Lung (tissue), 12 donors: ENCODE data around the gene SNX20. TPM values are rescaled to one million over a fixed set of nuclear protein-coding genes. Genes with fewer than 3 reads are reported as not detected.

Experiments used
- ATAC-seq: fragments of 200-7000 bp; cut with Tn5 transposase; one replicate; pipeline ENCODE4 v1.9.1; 2020; ENCODE audit warnings: moderate number of reproducible peaks; ENCODE audit not compliant: insufficient read depth, low FRiP score
- DNase-seq, 3 donors: peaks; one replicate each; pipeline ENCODE4 v3.0.0-alpha.2; 2013 to 2017
- H3K27ac ChIP-seq, 2 donors: one replicate each; pipeline ENCODE4 v1.5.1; 2013; ENCODE audit warnings: mild to moderate bottlenecking in 2 of 2, moderate library complexity in 2 of 2, control low read depth in 1 of 2, inconsistent platforms in 1 of 2, low read depth in 1 of 2, low read length in 1 of 2
- H3K27me3 ChIP-seq, 3 donors: one replicate each; pipeline ENCODE4 v1.5.1; 2013; ENCODE audit warnings: low read length in 2 of 3; ENCODE audit not compliant: control insufficient read depth in 3 of 3, insufficient read depth in 3 of 3
- H3K36me3 ChIP-seq, 4 donors: one replicate each; pipeline ENCODE4 v1.5.1; 2013; ENCODE audit warnings: low read length in 4 of 4, mild to moderate bottlenecking in 1 of 4, moderate library complexity in 1 of 4; ENCODE audit not compliant: control insufficient read depth in 4 of 4, insufficient read depth in 4 of 4
- H3K4me1 ChIP-seq, 5 donors: one replicate each; pipeline ENCODE4 v1.5.1; 2013; ENCODE audit warnings: low read length in 5 of 5, mild to moderate bottlenecking in 2 of 5, moderate library complexity in 1 of 5; ENCODE audit not compliant: control insufficient read depth in 5 of 5, insufficient read depth in 5 of 5
- H3K4me3 ChIP-seq: one replicate; pipeline ENCODE4 v1.5.1; 2013; ENCODE audit warnings: mild to moderate bottlenecking, control low read depth, moderate library complexity
- H3K9ac ChIP-seq, 2 donors: one replicate each; pipeline ENCODE4 v1.5.1; 2013; ENCODE audit warnings: low read length in 2 of 2, control low read depth in 1 of 2; ENCODE audit not compliant: insufficient read depth in 1 of 2
- H3K9me3 ChIP-seq, 4 donors: one replicate each; pipeline ENCODE4 v1.5.1; 2013; ENCODE audit warnings: low read length in 3 of 4, mild to moderate bottlenecking in 1 of 4, moderate library complexity in 1 of 4; ENCODE audit not compliant: control insufficient read depth in 4 of 4, insufficient read depth in 3 of 4
- whole genome bisulfite sequencing, 2 donors: extraction: QIAGEN DNeasy Blood & Tissue Kit; methylation state at CpG; one replicate each; pipeline ENCODE4 v1.1.7; 2013; 5-methylcytosine and 5-hydroxymethylcytosine counted together
- polyA plus RNA-seq, 2 donors: library from polyadenylated mRNA; stranded (reverse); fragments of 200-250 nt; gene quantifications; one replicate each; pipeline ENCODE4 v1.2.1, GENCODE V29; 2013
- total RNA-seq, 2 donors: library from RNA; depleted of rRNA in 1 of 2; stranded (reverse); fragments of >200 nt in 1 of 2; gene quantifications; one replicate each; pipeline ENCODE4 v1.2.1, GENCODE V29; 2014 to 2021
- TF ChIP-seq, protein P1 (sequence below): IDR thresholded peaks from 2 replicates; pipeline ENCODE4 v1.5.1; 2012; ENCODE audit warnings: mild to moderate bottlenecking; ENCODE audit errors: control extremely low read depth, extremely low read depth
- donor health status: control.
- donor health status: control.
- donor health status: Bipolar disorder and iron deficiency.
- donor health status: healthy.
- donor health status: DM: yes; HTN: yes; CAD: no.

The SNX20 gene
- total and polyA plus RNA-seq, 4 donors, result 3.1 to 14.9 (median 9.5) TPM

DNA sequence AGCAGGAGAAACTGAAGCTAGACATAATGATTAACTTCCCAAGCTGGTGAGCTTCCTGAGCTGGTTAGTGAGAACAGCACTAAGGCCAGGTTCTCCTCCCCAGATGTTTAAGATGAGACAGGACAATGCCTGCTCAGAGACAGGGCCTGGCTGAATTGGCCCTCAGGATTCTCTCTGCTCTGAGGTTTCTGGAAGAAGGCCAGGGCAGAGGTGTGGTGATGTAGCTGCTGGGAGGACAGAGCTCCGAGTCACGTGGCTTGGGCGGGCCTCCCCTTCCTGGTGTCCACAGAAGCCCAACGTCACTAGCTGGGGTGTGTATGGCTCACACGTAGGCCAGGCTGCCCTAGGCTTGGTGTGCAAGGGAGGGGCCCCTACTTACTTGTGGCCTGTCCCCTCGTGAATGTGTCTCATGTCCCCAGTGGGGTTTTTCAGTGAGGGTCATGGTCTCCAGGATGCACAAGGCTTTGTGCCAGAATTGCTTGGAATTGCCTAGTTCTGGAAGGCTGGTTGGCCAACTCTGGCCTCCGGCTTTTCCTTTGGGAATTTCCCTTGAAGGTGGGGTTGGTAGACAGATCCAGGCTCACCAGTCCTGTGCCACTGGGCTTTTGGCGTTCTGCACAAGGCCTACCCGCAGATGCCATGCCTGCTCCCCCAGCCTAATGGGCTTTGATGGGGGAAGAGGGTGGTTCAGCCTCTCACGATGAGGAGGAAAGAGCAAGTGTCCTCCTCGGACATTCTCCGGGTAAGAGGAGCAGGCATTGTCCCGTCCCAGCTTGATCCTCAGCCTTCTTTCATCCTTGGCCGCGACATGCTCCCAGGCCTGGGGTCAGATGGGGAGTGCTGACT is 15.7 kb upstream of the SNX20 start:
- WGBS, 2 donors, result 55 to 62% methylated on average over 15 of the region's 15 CpGs
- H3K27me3 ChIP-seq, result no peaks in the 10 kb centered on the region
- H3K4me1 ChIP-seq, result peaks cover 0 to 26% (median 0%) of the 10 kb centered on the region in 5 donors
- H3K27ac ChIP-seq, result peak overlapping the region; percentile 24 to 82
- H3K9ac ChIP-seq, result no peak overlapping the region
- no peaks in the 10 kb centered on the region for H3K36me3 ChIP-seq
- peak in 2 of 3 donors; percentile 41 to 62 for DNase-seq
- no peak overlapping the region for H3K4me3 ChIP-seq
- peak; percentile 21 for ATAC-seq
- H3K9me3 ChIP-seq, result no peaks in the 10 kb centered on the region
- TF ChIP-seq, protein P1, sequence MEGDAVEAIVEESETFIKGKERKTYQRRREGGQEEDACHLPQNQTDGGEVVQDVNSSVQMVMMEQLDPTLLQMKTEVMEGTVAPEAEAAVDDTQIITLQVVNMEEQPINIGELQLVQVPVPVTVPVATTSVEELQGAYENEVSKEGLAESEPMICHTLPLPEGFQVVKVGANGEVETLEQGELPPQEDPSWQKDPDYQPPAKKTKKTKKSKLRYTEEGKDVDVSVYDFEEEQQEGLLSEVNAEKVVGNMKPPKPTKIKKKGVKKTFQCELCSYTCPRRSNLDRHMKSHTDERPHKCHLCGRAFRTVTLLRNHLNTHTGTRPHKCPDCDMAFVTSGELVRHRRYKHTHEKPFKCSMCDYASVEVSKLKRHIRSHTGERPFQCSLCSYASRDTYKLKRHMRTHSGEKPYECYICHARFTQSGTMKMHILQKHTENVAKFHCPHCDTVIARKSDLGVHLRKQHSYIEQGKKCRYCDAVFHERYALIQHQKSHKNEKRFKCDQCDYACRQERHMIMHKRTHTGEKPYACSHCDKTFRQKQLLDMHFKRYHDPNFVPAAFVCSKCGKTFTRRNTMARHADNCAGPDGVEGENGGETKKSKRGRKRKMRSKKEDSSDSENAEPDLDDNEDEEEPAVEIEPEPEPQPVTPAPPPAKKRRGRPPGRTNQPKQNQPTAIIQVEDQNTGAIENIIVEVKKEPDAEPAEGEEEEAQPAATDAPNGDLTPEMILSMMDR, result no peak

DNA sequence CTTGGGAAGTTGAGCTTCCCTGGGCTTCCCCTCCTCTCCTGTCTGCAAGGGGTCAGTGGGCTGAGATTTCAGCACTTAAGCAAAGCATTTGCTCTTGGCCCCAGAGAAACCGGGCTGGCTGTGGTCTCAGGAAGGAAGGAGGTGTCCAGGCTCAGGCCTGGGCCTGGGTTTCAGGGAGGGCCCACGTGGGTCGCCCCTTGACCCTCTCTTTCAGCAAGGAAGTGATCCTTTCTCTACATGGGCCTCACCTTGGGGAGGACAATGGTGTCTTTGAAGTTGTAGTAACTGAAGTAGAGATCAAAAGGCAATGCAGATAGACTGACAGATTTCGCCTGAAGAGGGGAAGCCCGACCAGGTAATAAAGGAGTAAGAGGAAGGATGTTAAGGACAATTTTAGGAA is 15.0 kb upstream of the SNX20 start:
- WGBS, 2 donors, result 25 to 50% methylated on average over 5 of the region's 5 CpGs
- Histone ChIP-seq H3K4me3 (no peak overlapping the region), H3K27ac (peak overlapping the region; percentile 7 to 17), H3K9ac (no peak overlapping the region), H3K36me3 (no peaks in the 10 kb centered on the region), H3K27me3 (no peaks in the 10 kb centered on the region), H3K9me3 (no peaks in the 10 kb centered on the region), H3K4me1 (peaks cover 0 to 26% (median 0%) of the 10 kb centered on the region in 5 donors)
- TF ChIP-seq, protein P1, result no peak
- no peak for ATAC-seq
- DNase-seq, result no peak

DNA sequence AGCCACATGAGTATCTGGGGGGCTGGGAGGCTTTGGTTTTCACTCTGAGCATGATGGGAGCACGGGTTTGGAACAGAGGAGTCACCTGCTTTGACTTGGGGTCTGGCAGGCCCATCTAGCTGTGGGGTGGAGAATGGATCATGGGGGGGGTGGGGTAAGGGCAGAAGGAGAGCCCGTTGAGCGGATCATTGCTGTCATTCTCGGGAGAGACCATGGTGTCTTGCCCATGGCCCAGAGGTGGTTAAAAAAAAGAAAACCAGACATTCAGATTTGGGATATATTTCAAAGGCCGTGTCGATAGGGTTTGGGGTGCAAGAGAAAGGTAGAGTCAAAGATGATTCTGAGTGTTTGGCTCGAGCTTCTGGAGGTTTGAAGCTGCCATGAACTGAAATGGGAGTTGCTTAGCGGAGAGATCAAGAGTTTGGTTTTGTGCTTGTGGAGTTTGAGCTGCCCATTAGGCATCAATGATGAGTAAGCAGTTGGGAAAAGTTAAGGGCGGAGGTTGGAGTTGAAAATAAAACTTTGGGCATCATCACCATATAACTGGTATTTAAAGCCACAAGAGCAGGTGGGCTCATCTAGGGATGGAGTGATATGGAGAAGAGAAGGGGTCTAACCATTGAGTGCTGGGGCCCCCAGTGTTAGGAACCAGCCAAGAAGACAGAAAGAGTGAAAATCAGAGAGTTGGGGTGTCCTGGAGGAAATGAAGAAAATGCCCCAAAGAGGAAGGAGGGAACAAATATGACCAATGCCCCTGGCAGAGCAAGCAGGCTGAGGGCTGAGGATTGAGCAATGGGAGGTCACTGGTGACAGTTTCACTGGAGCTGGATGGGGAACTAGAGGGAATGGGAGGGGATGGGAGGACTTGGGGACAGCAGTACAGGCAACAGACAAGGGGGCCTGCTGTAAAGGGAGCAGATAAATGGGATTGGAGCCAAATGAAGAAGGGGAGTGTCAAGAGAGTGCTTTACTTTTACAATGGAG is 14.2 kb upstream of the SNX20 start:
- H3K9ac ChIP-seq, result no peak overlapping the region
- no peaks in the 10 kb centered on the region for H3K9me3 ChIP-seq
- H3K36me3 ChIP-seq, result no peaks in the 10 kb centered on the region
- TF ChIP-seq, protein P1, result no peak
- 89 to 90% methylated on average over 9 of the region's 9 CpGs for WGBS, 2 donors
- no peak overlapping the region for H3K4me3 ChIP-seq
- H3K4me1 ChIP-seq, result peaks cover 0 to 26% (median 0%) of the 10 kb centered on the region in 5 donors
- peak overlapping the region in 1 of 2 donors; percentile 17 for H3K27ac ChIP-seq
- DNase-seq, result peak in 1 of 3 donors; percentile 32
- no peaks in the 10 kb centered on the region for H3K27me3 ChIP-seq
- no peak for ATAC-seq
